ENCODE measurements around the gene SLC46A1.

Gene SLC46A1

GRCh38 chr17:28350271-28350670 lies 55.7 kb downstream of the SLC46A1 start:
- DNase-seq (ENCODE audit: low read depth): no peak

GRCh38 chr17:28348979-28349378 lies 57.0 kb downstream of the SLC46A1 start:
- DNase-seq (ENCODE audit: low read depth): no peak

GRCh38 chr17:28347261-28347891 lies 58.6 kb downstream of the SLC46A1 start:
- DNase-seq (ENCODE audit: low read depth): peak; percentile 61

- DNase-seq (ENCODE audit: low read depth): no peak
These were observed 59.2 kb downstream of the SLC46A1 start for GRCh38 chr17:28346746-28347246.

- no peak for DNase-seq (ENCODE audit: low read depth)
These were observed 59.8 kb downstream of the SLC46A1 start for GRCh38 chr17:28346199-28346580.

GRCh38 chr17:28345419-28346198 lies 60.4 kb downstream of the SLC46A1 start:
- DNase-seq (ENCODE audit: low read depth): no peak

Measured in fibroblast of the conjunctiva (primary cell).